Ishikawa (cell line): ENCODE results near the gene C16orf86.

Experiments used
- CREB1 ChIP-seq: IDR thresholded peaks from 2 replicates; pipeline ENCODE4 v1.6.1; 2012; ENCODE audit warnings: low read depth
- EGR1 ChIP-seq: IDR thresholded peaks from 2 replicates; pipeline ENCODE4 v1.6.1; 2012
- EP300 ChIP-seq: IDR thresholded peaks from 2 replicates; pipeline ENCODE4 v1.6.1; 2012; ENCODE audit warnings: borderline replicate concordance
- MAX ChIP-seq: IDR thresholded peaks from 2 replicates; pipeline ENCODE4 v1.6.1; 2012
- RAD21 ChIP-seq: IDR thresholded peaks from 2 replicates; pipeline ENCODE4 v1.6.1; 2012; ENCODE audit warnings: low read depth
- TCF12 ChIP-seq: IDR thresholded peaks from 2 replicates; pipeline ENCODE4 v1.6.1; 2012; ENCODE audit warnings: low read depth
- TEAD4 ChIP-seq: IDR thresholded peaks from 2 replicates; pipeline ENCODE4 v1.6.1; 2012
- YY1 ChIP-seq: IDR thresholded peaks from 2 replicates; pipeline ENCODE4 v1.6.1; 2012; ENCODE audit warnings: low read depth
- ZBTB7A ChIP-seq: IDR thresholded peaks from 2 replicates; pipeline ENCODE4 v1.6.1; 2012; ENCODE audit warnings: low read depth

The C16orf86 gene

GRCh38 chr16:67714522-67714921 is 47.9 kb downstream of the C16orf86 start:
- TF ChIP-seq CREB1: no peak
- TF ChIP-seq ZBTB7A: no peak
- TF ChIP-seq MAX: no peak
- no peak for TF ChIP-seq EP300
- TF ChIP-seq EGR1: no peak
- no peak for TF ChIP-seq RAD21
- no peak for TF ChIP-seq YY1
- no peak for TF ChIP-seq TCF12

GRCh38 chr16:67716097-67716496 is 49.5 kb downstream of the C16orf86 start:
- TF ChIP-seq YY1 (no peak), TEAD4 (no peak), EP300 (no peak), TCF12 (no peak)
